ENCODE results near the gene INSM1.

GRCh38 chr20:20415321-20415720 is 47.4 kb downstream of the INSM1 start:
- TF ChIP-seq YY1 (IDR thresholded peaks at IDR 0.05; ENCODE audit: insufficient read depth, insufficient read length) (no peak), SUZ12 (IDR thresholded peaks at IDR 0.05; ENCODE audit: extremely low read depth, insufficient read depth, insufficient read length) (no peak), ZNF274 (IDR thresholded peaks at IDR 0.05; ENCODE audit: low read depth, low read length) (no peak)

Measured in NT2/D1 (cell line).